Testis (tissue), 3 donors: ENCODE measurements around the gene LRRFIP1. TPM values are rescaled to one million over a fixed set of nuclear protein-coding genes. Genes with fewer than 3 reads are reported as not detected.
"Not testable (repeated sequence)": the region's sequence is repeated elsewhere in the genome, so short reads cannot be mapped to it uniquely, and the experiment has no call there.

Experiments used
- DNase-seq: peaks from one replicate; pipeline ENCODE4 v3.0.0-alpha.2; 2019
- H3K27ac ChIP-seq, 2 donors: fragments of 200-600 bp; sonication (generic); one replicate each; pipeline ENCODE4 v1.5.1; 2019
- H3K27me3 ChIP-seq: fragments of 200-600 bp; sonication (generic); one replicate; pipeline ENCODE4 v1.5.1; 2019
- H3K36me3 ChIP-seq: fragments of 200-600 bp; sonication (generic); one replicate; pipeline ENCODE4 v1.5.1; 2017; ENCODE audit warnings: low read depth; ENCODE audit errors: missing control alignments
- H3K4me1 ChIP-seq: fragments of 200-600 bp; sonication (generic); one replicate; pipeline ENCODE4 v1.5.1; 2019
- H3K4me3 ChIP-seq, 2 donors: fragments of 200-600 bp; sonication (generic); one replicate each; pipeline ENCODE4 v1.5.1; 2017 to 2019
- H3K9me3 ChIP-seq: fragments of 200-600 bp; sonication (generic); one replicate; pipeline ENCODE4 v1.5.1; 2017
- CTCF ChIP-seq, 3 experiments: fragments of 450-650 bp in 2 of 3; fragments of 200-600 bp in 1 of 3; sonication (generic) in 1 of 3; IDR thresholded peaks; one replicate each; pipeline ENCODE4 v1.5.1; 2016 to 2019; ENCODE audit warnings: antibody characterized with exemption in 3 of 3, mild to moderate bottlenecking in 2 of 3, moderate library complexity in 1 of 3
- POLR2A ChIP-seq: fragments of 450-650 bp; IDR thresholded peaks from one replicate; pipeline ENCODE4 v1.6.1; 2017; ENCODE audit warnings: antibody characterized with exemption, mild to moderate bottlenecking, moderate library complexity
- WGBS, 2 donors: methylation state at CpG; one replicate each; pipeline ENCODE4 v1.1.5; 2018; 5-methylcytosine and 5-hydroxymethylcytosine counted together
- intact Hi-C: fragments of 100-400 bp; cut with DNase I; formaldehyde crosslinking; loops from one replicate; pipeline ENCODE4 v1.15.1; 2023; ENCODE audit warnings: low total_unique reads
- polyA plus RNA-seq: library from polyadenylated mRNA; stranded (reverse); fragments of 350-450 nt; fragmentation: Illumina TruSeq; extraction: RNeasy Lipid Tissue Mini Kit (QIAGEN cat#74804); gene quantifications from one replicate; pipeline ENCODE4 v1.2.3, GENCODE V29; 2014; ENCODE audit warnings: low read depth, low replicate concordance; ENCODE audit not compliant: insufficient read depth
- total RNA-seq, 2 donors: library from RNA; depleted of rRNA; stranded (reverse); fragments of >200 nt; gene quantifications; one replicate each; pipeline ENCODE4 v1.2.3, GENCODE V29; 2016

LRRFIP1 gene
- total and polyA plus RNA-seq, 3 donors from 2014 or later = 17.4 to 33.5 (median 25.5) TPM

GRCh38 chr2:237682151-237682550, 54.8 kb downstream of the LRRFIP1 start:
- WGBS, 2 donors = 90% methylated on average over 7 of the region's 7 CpGs
- DNase-seq = no peak
- Histone ChIP-seq H3K9me3 (no peaks in the 10 kb centered on the region), H3K4me1 (no peaks in the 10 kb centered on the region), H3K27ac (no peak overlapping the region), H3K4me3 (no peak overlapping the region), H3K36me3 (no peaks in the 10 kb centered on the region), H3K27me3 (no peaks in the 10 kb centered on the region)
- intact Hi-C loops = no loop called here
- no peak for TF ChIP-seq CTCF (IDR thresholded peaks at IDR 0.05)
- TF ChIP-seq POLR2A = no peak

GRCh38 chr2:237682856-237683670, 55.7 kb downstream of the LRRFIP1 start:
- Histone ChIP-seq H3K9me3 (no peaks in the 10 kb centered on the region), H3K4me3 (no peak overlapping the region), H3K27me3 (no peaks in the 10 kb centered on the region), H3K27ac (no peak overlapping the region), H3K36me3 (no peaks in the 10 kb centered on the region), H3K4me1 (peaks cover 5% of the 10 kb centered on the region)
- DNase-seq = no peak
- WGBS, 2 donors = 90 to 94% methylated on average over 18 of the region's 18 CpGs
- TF ChIP-seq CTCF (IDR thresholded peaks at IDR 0.05) (no peak), POLR2A (no peak)
- intact Hi-C loops = no loop called here

DNA sequence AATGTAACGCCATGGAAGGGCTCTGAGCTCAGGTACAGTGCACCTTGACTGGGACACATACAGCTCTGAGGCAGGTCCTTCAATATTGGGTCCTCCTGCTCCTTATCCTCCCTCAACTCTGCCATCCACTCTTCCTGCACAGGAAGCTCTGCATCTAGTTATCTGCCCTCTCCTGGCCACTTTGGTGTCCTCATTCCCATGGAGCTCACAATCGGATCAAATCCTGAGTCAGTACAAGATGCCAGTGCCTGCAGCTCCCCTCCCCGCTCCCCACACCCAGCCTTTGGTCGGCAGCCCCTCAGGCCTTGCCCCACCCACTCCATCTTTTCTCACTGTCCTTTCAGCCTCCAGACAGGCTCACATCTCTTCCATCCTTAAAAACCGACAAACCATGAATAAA, 58.0 kb downstream of the LRRFIP1 start:
- no peaks in the 10 kb centered on the region for H3K36me3 ChIP-seq
- intact Hi-C loops = no loop called here
- no peaks in the 10 kb centered on the region for H3K9me3 ChIP-seq
- peaks cover 6% of the 10 kb centered on the region for H3K4me1 ChIP-seq
- no peaks in the 10 kb centered on the region for H3K27me3 ChIP-seq
- 84 to 85% methylated on average over 5 of the region's 5 CpGs for WGBS, 2 donors
- no peak for DNase-seq
- TF ChIP-seq CTCF (IDR thresholded peaks at IDR 0.05) = no peak
- TF ChIP-seq POLR2A = no peak
- H3K4me3 ChIP-seq = no peak overlapping the region
- H3K27ac ChIP-seq = no peak overlapping the region

DNA sequence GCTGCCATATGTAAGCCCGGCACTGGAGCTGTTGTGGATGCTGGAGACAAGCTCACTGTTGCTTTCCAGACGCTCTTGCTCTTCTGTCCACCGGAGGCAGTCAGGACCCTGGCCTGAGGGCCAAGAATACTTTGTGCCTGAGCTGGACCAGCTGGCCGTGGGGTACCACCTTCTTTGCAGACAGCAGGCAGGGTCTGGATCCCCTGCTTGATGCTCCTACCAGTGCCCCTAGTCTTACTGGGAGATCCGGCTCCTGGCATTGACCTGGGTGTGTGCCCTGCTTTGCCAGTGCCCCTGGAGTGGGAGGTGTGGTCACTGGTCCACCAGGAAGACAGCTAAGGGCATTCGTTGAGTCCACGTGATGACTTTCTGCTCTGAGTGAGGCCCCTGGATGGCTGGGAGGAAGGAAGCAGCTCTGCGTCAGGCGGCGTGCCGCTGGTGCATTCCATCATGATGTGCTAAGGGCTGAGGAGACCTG, 59.3 kb downstream of the LRRFIP1 start:
- no peaks in the 10 kb centered on the region for H3K36me3 ChIP-seq
- no peaks in the 10 kb centered on the region for H3K9me3 ChIP-seq
- TF ChIP-seq CTCF (IDR thresholded peaks at IDR 0.05) (no peak), POLR2A (no peak)
- H3K4me3 ChIP-seq = no peak overlapping the region
- intact Hi-C loops = no loop called here
- 88 to 94% methylated on average over 9 to 11 of the region's 11 CpGs for WGBS, 2 donors
- no peak overlapping the region for H3K27ac ChIP-seq
- peaks cover 6% of the 10 kb centered on the region for H3K4me1 ChIP-seq
- DNase-seq = no peak
- H3K27me3 ChIP-seq = no peaks in the 10 kb centered on the region

DNA sequence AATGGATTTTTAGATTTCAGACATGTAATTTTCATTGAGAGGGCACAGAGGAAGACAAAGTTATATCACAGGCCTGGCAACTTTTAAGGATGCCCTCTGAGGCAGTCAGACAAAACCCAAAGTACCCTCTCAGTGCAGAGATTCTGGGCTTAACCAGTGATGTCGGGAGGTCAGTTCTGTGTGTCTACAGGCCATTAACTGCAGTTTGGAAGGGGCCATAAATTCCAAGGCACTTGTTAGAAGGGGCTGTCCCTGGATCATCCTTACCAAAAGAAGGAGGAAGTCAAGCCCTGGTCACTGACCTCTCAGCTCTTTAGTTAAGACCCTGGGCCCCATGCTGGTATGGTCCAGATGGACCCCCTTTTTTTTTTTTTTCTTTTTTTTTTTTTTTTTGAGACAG, 60.7 kb downstream of the LRRFIP1 start:
- intact Hi-C loops = no loop called here
- H3K9me3 ChIP-seq = no peaks in the 10 kb centered on the region
- H3K27ac ChIP-seq = peak overlapping the region; percentile 52 to 62
- no peaks in the 10 kb centered on the region for H3K36me3 ChIP-seq
- no peak for DNase-seq
- H3K4me3 ChIP-seq = no peak overlapping the region
- peaks cover 11% of the 10 kb centered on the region for H3K4me1 ChIP-seq
- no peaks in the 10 kb centered on the region for H3K27me3 ChIP-seq
- 50 to 75% methylated on average over 1 of the region's 1 CpG for WGBS, 2 donors
- TF ChIP-seq POLR2A (no peak), CTCF (IDR thresholded peaks at IDR 0.05) (no peak)

GRCh38 chr2:237688541-237688940, 61.2 kb downstream of the LRRFIP1 start:
- 93 to 98% methylated on average over 6 of the region's 6 CpGs for WGBS, 2 donors

More at GRCh38 chr2:237688541-237688940, 61.2 kb downstream of the LRRFIP1 start:
- H3K9me3 ChIP-seq, H3K36me3 ChIP-seq, DNase-seq, H3K27me3 ChIP-seq, H3K27ac ChIP-seq, intact Hi-C loops, H3K4me3 ChIP-seq: not testable (repeated sequence)
- H3K4me1 ChIP-seq = peaks cover 12% of the 10 kb centered on the region
